Astrocyte (in vitro differentiated cells and primary cell): ENCODE data around the gene OR5AR1.

Experiments
- EZH2 ChIP-seq: IDR thresholded peaks from 2 replicates; pipeline ENCODE4 v1.6.1; 2012; ENCODE audit warnings: mild to moderate bottlenecking, low read length, inconsistent platforms; ENCODE audit not compliant: insufficient read depth
- TF ChIP-seq, protein P1 (sequence below): IDR thresholded peaks from 2 replicates; pipeline ENCODE4 v1.5.1; 2011; ENCODE audit warnings: low read depth, mild to moderate bottlenecking, inconsistent platforms, low read length, moderate library complexity; ENCODE audit not compliant: insufficient read depth

DNA sequence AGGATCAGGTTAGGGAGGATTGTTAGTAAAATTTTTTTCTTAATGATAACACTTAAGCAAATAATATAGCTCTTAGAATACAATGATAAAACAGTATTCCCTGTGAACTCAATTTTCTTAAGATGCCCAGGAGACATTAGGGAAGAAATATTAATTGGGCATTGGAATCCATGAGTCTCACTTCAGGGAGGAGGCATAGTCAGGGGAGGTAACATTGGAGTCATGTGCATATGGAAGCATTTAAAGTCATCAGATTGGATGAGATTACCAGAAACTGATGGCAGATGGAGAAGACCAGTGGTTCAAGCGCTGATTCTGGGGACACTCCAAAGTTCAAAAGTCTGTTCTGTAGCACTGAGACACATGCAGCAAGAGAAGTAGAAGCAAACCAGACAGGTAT is 35.3 kb downstream of the OR5AR1 start, which contains the start of gene OR9G1:
- TF ChIP-seq, protein P1, sequence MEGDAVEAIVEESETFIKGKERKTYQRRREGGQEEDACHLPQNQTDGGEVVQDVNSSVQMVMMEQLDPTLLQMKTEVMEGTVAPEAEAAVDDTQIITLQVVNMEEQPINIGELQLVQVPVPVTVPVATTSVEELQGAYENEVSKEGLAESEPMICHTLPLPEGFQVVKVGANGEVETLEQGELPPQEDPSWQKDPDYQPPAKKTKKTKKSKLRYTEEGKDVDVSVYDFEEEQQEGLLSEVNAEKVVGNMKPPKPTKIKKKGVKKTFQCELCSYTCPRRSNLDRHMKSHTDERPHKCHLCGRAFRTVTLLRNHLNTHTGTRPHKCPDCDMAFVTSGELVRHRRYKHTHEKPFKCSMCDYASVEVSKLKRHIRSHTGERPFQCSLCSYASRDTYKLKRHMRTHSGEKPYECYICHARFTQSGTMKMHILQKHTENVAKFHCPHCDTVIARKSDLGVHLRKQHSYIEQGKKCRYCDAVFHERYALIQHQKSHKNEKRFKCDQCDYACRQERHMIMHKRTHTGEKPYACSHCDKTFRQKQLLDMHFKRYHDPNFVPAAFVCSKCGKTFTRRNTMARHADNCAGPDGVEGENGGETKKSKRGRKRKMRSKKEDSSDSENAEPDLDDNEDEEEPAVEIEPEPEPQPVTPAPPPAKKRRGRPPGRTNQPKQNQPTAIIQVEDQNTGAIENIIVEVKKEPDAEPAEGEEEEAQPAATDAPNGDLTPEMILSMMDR, result no peak
- TF ChIP-seq EZH2, result no peak
